NCI-H446 (cell line): Measurements from ENCODE around the gene ITGA7.

Source experiments
- DNase-seq, 2 experiments: peaks; one replicate each; lab custom pipeline; 2025; lab: John Stamatoyannopoulos, UW

Gene ITGA7

DNA sequence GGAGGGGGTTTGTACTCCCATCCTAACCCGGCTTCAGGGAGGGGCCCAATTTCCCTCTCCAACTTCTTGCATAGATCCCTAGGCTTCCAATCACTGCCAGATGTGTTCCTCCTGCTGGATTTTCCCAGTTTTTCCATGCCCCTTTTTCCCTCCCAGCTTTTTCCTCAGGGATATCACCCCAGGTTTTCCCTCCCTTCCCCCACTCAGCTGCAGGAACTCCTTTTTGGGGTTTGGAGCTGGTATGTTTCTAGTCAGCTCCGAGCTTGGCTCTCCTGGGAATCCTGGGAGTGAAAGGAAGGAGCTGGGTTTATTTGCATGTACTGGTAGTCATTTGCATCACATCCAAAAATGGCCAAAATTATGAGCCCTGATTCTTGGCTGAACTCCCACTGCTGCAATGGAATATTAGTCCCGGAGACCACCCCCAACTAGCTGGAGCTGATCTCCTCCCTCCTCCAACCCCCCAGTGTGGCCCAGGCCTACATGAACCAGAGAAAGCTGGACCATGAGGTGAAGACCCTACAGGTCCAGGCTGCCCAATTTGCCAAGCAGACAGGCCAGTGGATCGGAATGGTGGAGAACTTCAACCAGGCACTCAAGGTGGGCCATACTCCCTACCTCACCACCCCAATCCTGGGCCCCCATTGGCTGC, 11.0 kb upstream of the ITGA7 start:
- DNase-seq = no peak

DNA sequence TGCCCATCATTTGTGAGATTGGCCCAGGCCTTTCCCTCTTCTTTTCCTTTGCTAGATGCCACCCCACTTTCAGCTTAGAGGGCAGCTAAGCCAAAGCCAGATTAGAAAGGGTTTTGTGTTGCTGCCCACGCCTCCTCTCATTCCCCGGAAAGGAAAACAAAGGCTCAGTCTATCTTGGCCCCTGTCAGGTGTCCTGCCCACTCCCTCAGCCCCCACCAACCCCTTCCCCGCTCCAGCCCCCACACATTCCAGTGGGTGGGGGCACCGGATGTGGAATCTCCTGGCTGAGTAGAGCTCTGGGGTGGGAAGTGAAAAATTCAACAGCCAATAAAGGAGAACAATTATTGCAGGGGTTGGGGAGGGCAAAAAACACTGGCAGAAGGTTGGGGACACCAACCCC, 10.3 kb upstream of the ITGA7 start:
- no peak for DNase-seq

DNA sequence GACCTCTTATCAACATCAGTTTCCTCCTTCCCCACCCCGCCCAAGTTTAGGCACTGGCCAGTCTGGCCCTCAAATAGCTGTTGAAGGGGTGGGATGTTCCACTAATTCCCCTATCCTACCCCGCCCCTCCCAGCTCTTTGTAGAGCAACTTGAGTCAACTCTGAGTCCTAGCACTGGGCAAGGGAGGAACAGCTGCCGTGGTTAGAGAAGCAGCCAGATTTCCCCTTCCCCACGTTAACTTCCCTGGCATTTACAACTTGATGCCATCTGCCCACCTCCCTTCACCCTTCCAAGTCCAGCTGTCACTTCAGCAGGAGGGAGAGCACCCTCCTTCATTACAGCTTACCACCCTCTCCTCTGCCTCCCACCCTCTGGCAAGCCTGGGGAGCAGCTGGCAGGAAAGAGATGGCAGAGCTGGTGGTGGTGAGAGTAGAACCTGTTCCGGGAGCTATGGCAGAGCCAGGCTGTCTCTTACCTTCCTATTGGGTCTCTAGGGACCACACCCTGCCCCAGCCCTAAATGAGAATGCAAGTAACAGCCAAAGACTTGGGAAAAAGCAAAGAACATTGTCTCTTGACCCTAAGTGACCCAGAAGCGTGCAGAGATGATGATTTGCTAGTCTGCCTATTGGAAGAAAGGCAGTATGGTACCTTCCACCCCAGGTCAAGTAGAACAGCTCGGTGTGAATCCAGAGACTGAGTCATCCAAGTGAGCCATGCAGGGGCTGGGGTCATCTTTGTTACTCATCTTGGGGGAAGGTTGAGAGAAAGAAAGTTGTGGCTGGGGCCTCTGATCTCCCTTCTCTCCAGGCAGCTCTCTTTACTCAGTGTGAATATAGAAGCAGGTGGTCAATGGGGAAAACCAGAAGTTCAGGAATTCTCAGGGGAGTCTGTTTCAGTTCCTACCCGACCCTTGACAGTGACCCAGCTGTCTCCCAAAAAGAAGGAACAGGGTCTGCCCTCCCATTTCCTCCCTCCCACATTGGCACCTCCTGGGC, 9.6 kb upstream of the ITGA7 start:
- DNase-seq = peak; percentile 84 to 95

DNA sequence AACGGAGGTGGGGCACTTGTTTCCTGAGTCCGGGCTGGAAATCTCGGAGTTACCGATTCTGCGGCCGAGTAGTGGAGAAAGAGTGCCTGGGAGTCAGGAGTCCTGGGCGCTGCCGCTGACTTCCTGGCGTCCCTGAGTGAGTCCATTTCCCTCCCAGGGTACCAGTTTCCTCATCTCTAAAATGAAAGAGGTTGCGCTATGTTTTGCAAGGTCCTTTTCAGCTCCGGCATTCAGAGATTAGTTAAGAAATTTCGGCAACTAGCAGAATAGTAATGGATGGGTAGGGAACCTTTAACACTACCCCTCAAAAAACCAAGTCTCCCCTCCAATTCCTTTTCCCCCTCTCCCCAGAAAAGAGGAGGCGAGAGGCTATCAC, 8.9 kb upstream of the ITGA7 start:
- DNase-seq = no peak

DNA sequence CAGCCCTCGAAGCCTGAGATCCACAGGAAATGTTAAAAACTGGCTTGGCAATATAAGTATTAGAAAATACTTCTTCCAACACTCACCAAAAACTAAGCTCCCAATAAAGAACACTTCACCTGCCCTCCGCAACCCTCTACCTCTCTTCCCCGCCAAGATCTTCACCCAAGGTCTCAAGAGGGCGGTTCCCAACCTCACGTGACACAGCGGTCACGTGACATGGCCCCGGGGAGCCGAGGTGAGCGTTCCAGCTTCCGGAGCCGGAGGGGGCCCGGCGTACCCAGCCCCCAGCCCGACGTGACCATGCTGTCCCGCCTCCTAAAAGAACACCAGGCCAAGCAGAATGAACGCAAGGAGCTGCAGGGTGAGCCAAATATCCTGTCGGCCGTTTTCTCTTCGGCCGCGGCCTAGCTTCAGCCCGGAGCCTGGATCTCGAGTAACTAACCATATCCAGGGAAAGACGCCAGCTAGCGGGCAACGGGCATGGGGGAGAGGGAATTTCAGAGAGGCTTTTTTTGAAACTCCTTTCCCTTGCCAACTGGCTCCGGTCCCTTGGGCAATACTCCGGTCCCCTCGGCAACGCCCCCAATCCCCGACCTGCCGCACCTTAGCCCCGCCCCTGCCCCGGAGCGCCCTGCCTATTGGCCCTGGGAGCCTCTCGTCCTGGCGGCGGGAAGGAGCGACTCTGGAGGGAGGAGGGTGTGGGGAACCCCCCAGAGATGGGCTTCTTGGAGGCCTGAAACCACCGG, 8.3 kb upstream of the ITGA7 start, which contains the start of gene BLOC1S1:
BLOC1S1 (plus strand) TSS at position 214 of the 749 bp plus-strand sequence; CDS start at position 220, 6 bp downstream.
- DNase-seq = peak; percentile 96 to 98

DNA sequence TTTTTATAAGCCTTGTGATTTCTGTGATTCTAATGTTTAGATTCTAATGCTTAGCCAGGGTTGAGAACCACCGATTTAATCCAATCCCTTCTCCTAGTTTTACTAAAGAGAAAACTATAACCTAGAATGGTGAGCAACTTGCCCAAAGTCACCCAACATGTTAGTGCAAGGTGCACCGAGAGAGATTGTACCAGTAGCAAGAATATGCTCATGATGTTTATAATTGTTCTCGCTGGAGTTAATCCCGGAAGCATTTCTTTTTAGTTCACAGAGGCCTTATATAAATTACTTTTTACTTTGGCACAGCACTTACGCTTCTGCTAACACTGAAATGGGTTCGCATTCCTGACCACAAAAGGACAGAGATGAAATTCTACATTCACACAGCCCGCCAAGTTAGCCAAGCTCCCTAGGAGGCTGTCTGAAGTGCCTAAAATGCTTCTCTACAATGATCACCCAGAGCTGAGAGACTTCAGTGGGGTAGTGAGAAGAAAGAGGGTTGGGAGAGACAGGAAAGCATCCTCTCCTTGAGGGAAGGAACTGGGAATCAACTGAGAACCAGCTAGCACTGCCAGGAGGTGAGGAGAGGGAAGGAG, 7.6 kb upstream of the ITGA7 start:
- no peak for DNase-seq

DNA sequence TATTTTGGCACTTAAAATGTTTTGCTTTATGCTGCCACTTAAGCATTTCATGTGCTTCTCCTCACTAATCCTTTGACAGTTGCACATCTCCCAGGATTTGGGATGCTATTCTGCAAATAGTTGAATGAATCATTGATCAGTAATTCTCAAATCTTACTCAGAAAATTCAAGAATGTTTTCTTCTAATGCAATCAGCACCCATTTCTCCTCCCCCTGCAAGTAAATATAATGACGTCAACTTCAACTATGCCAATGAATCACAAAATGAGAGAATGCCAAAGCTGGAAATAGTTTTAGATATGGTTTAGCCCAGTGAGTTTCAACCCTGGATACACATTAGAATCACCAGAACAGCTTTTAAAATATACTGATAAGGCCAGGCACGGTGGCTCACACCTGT, 6.0 kb upstream of the ITGA7 start:
- DNase-seq = no peak

DNA sequence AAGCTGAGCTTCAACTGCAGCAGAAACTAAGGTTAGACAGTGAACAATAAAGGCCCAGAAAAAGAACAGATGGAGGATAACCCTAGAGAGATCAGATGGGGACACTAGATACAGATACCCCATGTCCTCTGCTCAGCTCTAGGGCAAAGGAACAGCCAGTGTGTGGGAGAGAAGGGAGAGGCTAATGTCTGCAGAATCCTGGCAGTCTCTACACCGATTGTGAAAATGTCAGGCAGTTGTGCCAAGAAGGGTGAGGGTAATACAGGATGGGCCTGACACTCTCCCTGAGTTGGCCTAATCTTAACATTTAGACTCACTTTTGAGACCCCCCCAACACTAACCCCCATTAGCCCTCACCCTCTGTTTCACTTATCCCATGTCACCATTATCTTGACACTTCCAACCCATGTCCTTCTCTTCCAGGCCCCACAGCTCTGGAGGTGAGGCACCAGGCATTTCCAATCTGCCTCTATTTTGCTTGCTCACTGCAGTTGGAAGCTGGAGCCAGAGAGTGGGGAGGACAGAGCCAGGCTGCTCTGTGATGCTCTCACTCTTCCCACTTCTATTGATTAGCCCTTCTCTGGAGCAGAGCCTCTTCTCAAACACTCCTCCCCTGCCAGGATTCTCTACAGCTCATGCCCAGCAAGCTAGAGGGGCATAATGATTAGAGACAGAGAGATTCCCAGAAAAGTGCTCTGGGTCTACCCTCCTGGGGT, 5.2 kb upstream of the ITGA7 start:
- peak; percentile 43 to 53 for DNase-seq

DNA sequence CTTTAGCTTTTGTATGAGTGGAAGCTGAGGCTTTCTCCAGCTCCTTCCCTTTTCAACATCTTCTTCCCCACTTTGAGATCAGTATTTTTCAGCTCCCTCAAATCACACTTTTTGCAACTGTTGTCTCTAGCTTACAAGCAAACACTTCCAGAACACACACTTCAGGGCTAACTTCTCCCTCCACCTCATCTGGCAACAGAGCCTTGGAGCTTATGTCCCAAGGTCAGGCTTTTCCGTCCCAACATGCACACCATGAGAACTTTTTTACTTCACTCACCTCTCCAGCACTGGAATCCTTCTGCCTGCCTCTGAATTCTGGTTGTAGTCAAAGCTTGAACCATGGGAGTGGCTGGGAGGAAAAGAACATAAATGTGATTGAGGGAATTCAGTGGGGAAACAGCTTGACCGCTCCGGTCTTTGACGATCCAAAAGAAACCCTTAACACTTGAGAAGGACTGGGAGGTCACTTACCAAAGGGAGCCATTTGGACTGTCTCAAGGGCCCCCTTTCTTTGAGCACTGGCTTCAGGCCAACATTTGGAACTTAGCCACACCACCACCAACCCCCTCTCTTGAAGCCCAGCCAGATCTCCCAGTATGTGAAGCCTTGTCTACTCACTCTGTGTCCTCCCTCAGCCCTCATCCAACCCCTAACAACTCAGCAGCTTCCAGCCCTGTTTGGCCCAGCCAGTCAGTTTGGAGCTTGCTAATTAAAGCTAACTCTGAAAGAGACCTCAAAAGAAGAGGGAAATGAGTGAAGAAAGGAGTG, 4.3 kb upstream of the ITGA7 start:
- DNase-seq = peak in 1 of 2 experiments; percentile 63

DNA sequence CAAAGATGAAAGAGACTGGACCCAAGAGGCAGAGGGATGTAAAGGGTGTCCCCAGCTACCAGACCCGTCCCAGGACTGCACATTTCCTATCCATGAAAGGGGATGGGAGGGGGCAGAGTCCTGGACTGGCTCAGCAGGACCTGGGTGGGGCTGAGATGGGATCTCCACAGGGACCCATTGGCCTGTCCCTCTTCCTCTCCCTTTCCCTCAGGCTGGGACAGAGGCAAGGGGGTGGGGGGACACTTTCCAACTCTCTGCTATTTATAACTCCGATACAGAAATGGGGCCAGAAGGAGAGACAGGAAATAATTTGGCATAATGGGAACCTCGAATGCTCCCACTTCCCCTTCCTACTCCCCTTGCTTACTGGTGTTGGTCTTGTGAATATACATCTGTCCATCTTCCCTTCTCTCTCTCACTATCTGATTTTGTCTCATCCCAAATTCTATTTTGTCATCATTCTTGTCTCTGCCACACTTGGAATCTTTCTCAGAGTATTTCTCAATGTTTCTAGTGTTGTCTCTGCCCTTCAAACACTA, 1.1 kb upstream of the ITGA7 start:
- DNase-seq = no peak

DNA sequence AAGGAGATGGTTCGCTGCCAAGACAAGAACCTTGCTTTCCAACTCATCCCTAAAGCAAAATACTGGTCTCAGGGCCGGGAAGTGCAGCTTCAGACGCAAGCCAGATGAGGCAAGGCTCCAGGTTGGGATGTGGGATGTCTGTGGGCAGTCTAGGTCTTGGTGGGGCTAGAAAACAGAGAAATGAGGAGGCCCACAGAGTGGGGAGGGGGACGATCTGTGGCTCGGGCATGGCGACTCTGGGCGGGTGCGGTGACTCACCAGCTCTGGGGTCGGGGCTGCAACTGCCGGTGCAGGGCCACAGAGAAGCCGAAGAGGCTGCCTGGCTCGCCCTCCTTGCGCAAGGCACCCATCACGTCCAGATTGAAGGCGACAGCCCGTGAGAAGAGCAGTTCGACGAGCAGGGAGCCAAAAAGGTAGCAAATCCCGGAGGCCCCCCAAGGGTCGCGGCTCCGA, 459 bp downstream of the ITGA7 start:
- DNase-seq = no peak

DNA sequence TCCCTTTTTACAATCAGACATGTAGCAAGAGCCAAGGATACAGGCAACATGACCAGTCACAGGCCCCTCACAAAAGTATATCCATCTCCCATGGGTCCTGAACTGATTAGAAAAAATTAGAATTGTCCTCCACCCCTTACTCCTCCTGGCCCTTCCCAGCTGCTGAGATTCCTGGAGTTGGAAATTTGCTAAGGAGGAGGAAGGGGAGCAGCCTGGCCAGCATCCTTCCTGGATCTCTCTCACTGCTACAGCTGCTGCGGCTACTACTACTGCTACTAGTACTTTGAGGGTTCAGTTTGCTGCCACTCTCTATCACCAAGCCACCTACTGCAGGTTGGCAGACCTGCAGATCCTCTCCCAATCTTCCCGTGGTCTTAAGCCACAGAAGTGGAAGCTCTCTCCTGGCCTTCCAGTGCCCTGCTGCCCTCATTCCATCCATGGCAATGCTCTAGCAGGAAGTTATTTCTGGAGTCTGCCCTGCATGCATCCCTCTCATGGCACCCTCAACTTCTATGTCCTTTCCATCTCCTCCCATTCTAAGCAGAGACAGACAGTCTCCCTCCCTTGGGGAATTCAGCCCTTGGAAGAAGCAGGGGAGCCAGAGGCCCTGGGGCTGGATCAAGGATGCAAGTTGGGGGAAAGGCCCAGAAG, 1.0 kb downstream of the ITGA7 start:
- DNase-seq = no peak

DNA sequence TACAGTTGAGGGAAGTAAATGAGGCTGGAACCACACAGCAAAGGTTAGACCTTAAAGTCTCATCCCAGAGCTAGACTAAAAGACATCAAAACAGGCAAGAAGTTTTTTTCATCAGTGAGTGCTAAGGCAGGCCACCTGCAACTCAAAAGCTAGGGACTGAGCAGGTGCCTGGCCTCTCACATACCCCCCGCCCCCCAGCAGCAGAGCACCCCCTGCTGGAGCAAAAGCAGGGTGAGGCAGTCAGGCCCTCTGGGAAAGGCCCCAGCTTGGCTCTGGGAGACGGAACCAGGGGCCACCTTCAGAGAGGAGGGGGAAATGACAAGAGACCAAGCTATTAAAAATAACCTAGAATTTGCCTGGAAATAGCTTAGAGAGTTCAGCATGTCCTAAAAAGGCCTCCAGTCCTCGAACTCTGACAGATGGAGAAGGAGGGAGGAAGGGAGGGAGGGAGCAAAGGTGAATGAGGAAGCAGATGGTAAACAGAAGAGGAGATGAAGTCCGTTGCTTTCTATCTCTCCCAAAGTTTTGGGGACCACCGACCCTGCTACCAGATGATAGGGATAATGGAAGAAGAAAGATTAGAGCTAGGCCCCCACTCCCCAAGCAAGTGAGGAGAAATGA, 1.8 kb downstream of the ITGA7 start:
- DNase-seq = no peak

DNA sequence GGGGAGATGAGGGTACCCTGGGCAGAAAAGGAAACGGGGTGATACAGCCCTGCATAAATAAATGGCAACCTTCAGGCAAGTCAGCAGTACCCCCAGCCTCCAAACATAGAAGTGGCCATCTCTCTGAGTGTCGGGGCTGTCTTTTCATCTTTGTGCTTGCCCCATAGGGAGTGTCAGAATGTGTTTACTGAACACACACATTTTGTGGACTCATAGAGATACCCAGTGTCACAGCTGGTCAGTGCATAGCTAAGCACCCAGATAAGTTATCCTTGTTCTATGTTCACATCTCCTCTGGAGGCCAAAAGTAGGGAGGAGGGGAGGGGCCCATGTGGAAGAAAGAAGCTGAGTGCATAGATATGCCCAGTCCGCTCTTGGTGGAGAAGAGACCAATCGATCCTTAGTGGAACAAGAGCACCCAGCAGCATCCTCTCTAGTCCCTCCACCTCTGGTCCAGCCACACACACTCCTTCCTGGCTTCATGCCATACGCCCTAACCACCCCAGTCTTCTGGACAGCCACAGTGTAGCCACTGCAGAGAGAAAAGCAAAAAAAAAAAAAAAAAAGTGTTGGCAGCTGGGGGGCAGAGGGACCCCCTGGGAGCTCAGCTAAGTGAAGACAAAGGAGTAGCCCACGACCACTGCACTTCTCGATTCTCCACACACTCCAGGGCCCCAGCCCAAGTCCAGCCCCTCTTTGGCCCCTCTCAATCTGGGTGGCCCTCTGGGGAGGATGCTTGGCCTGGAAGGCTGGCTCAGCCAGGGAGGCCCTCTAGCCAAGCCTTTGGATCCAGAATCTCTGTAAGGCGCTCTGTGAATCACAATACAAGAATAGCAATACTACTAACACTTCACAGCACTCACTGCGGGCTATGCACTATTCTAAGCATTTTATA, 2.6 kb downstream of the ITGA7 start:
- no peak for DNase-seq

DNA sequence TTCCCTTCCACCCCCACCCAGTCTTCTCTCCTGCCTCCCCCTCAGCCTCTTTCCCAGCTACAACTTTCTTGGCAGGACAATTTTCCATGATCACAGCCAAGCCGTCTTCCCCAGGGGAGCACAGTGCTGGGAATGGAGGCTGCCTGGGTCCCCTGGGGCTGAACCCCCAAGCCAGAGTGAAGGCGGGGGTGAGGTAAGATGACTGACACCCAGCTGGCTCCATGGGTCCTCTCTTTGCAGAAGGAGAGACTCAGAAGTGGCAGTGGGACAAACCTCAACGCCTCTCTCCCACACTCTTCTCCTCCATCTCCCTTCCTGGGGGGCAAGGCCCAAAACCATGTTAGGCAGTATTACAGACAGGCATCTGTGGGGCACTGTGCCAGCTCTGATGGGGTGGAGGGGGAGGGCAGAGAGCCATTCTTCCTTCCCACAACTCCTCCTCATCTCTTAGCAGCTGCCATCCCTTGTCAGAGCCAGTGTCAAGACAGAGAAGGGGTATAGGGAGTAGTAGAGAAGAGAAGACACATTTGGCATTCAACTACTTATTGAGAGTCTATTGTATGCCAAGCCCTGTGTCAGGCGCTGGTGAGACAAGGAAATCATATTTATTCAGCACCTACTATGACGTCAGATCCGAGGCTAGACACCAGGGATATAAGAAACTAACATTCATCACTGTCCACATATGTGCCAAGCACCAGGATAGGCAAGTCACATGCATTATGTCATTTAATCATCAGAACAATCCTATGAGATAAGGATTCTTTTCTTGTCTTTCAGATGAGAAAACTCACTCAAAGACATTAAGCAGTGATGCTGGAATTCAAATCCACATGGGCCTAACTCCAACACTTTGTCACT, 3.6 kb downstream of the ITGA7 start:
- DNase-seq = peak in 1 of 2 experiments; percentile 63

DNA sequence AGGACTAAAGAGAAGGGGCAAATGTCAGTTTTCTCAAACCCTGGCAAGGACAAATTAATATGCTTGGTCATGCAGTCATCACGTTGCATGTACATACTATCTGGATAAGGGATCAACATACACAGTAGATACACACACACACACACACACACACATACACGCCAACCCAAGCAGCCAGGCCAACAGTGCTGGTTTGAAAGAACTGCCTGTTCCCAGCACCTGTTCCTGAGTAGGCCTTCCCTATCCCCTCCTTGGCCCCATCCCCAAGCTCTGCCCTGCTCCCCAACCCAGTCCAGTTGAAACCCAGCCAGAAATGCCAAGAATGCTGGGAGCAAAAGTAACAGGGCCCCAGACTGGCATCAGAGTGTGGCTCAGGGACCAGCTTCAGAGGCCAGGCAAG, 4.4 kb downstream of the ITGA7 start:
- DNase-seq = peak in 1 of 2 experiments; percentile 49

DNA sequence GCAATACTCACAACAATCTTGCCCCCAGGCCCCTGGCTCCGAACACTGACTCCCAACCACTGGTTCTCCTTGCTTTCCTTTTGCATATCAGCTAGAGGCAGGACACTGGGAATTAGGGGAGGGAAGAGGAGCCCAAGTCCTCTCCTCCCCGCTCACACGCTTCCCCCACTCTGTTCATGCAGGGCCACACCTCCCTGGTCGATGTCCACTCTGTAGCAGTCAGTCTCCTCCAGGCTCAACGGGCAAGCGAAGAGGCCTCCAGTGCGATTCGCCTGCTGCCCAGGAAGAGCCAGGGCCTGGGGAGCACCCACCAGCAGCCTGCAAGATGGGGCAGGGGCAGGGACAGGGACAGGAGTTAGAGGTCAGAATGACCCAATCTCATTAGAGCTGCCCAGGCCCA, 4.8 kb downstream of the ITGA7 start:
- DNase-seq = no peak
